Measurements from ENCODE around the gene EPHA6.

EPHA6 gene

GRCh38 chr3:97278506-97278905, 464.1 kb downstream of the EPHA6 start:
- TF ChIP-seq, protein P1, sequence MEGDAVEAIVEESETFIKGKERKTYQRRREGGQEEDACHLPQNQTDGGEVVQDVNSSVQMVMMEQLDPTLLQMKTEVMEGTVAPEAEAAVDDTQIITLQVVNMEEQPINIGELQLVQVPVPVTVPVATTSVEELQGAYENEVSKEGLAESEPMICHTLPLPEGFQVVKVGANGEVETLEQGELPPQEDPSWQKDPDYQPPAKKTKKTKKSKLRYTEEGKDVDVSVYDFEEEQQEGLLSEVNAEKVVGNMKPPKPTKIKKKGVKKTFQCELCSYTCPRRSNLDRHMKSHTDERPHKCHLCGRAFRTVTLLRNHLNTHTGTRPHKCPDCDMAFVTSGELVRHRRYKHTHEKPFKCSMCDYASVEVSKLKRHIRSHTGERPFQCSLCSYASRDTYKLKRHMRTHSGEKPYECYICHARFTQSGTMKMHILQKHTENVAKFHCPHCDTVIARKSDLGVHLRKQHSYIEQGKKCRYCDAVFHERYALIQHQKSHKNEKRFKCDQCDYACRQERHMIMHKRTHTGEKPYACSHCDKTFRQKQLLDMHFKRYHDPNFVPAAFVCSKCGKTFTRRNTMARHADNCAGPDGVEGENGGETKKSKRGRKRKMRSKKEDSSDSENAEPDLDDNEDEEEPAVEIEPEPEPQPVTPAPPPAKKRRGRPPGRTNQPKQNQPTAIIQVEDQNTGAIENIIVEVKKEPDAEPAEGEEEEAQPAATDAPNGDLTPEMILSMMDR (conservative IDR thresholded peaks at IDR 0.05), result peak; percentile 60
- no peak overlapping the region for H3K27ac ChIP-seq

- H3K27ac ChIP-seq, result no peak overlapping the region
- TF ChIP-seq, protein P1 (conservative IDR thresholded peaks at IDR 0.05), result no peak
These were observed 477.5 kb downstream of the EPHA6 start for GRCh38 chr3:97291901-97292300.

DNA sequence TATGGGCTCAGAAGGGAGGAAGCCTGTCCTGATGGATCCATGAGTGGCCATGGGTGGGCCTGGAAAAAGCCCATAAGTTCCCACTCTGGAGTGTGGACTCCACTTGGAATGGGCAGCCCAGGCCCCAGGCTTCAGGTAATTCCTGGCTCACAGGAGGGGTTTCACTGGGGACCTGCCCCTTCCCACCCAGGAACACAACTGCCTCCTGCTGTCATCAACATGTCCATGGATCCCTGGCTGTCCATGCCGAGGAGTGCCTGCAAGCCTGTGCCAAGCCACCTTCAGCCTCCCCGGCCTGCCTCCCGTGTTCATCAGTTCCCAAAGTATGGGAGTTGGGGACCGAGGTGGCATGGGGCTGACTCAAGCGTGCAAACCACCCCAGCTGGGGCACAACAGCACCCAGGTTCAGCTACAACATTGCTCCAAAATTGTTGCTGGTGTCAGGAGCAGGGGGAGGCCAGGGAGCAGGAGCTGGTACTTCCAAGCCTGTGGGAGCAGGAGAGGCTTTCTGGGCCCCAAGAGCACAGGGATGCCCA, 479.3 kb downstream of the EPHA6 start:
- TF ChIP-seq, protein P1 (conservative IDR thresholded peaks at IDR 0.05), result no peak
- no peak overlapping the region for H3K27ac ChIP-seq

DNA sequence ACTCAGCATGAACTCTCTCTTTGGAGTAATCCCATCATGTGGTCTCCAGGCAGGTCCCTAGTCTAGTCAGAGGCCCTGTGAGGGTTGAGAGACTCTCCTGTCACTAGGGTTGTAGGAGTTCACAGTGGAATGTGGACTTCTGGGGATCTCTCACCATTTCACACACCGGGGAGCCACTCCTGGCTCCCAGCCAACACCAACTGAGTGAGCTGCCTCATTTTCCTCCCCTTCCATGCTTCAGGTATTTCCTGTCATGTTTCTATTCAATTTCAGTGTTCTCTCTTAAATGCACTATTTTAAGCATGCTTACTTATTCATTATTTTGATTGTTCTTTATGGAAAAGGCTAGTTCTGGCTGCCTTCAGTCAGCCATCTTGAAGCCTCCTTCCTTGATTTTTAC, 482.6 kb downstream of the EPHA6 start:
- TF ChIP-seq, protein P1 (conservative IDR thresholded peaks at IDR 0.05), result no peak
- no peak overlapping the region for H3K27ac ChIP-seq

GRCh38 chr3:97301114-97301513, 486.7 kb downstream of the EPHA6 start:
- TF ChIP-seq, protein P1 (conservative IDR thresholded peaks at IDR 0.05), result no peak
- H3K27ac ChIP-seq, result no peak overlapping the region

DNA sequence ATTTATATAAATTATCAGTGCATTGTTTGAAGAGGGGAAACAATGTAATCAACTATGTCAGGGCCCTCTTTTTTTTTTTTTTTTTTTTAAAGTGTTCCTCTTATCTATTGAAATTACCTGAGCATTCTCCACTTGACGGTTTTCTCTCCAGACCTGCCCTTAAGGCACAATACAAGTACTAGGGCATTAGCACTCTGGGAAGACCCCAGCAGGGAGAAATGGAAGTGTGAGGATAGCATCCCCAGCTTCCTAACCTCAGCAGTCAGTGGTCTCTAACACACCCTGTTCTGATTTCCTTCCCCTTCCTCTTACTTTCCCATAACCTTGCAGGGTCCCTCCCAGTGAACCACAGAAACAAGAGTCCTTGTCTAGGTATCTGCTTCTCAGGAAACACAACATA, 491.8 kb downstream of the EPHA6 start:
- TF ChIP-seq, protein P1 (conservative IDR thresholded peaks at IDR 0.05), result no peak
- no peak overlapping the region for H3K27ac ChIP-seq

GRCh38 chr3:97338375-97338774, 524.0 kb downstream of the EPHA6 start:
- TF ChIP-seq, protein P1 (conservative IDR thresholded peaks at IDR 0.05), result no peak

More at GRCh38 chr3:97338375-97338774, 524.0 kb downstream of the EPHA6 start:
- H3K27ac ChIP-seq, result no peak overlapping the region

Data from VCaP (cell line).